Glutamatergic neuron (in vitro differentiated cells): ENCODE results near the gene LMO2. TPM values are rescaled to one million over a fixed set of nuclear protein-coding genes. Genes with fewer than 3 reads are reported as not detected.

ENCODE experiments used
- DNase-seq: peaks from one replicate; pipeline ENCODE4 v3.0.0; 2022
- H3K27ac Mint-ChIP-seq: one replicate; pipeline ENCODE4 v1.8.0; 2020; ENCODE audit warnings: mild to moderate bottlenecking, mixed read lengths, inconsistent platforms; ENCODE audit not compliant: unreplicated experiment
- H3K27me3 Mint-ChIP-seq: one replicate; pipeline ENCODE4 v1.8.0; 2020; ENCODE audit warnings: mild to moderate bottlenecking, moderate library complexity, mixed read lengths, inconsistent platforms; ENCODE audit not compliant: unreplicated experiment
- H3K36me3 Mint-ChIP-seq: one replicate; pipeline ENCODE4 v1.8.0; 2020; ENCODE audit warnings: mild to moderate bottlenecking, mixed read lengths, inconsistent platforms; ENCODE audit not compliant: unreplicated experiment
- H3K4me1 Mint-ChIP-seq: one replicate; pipeline ENCODE4 v1.8.0; 2020; ENCODE audit warnings: mild to moderate bottlenecking, low read depth, mixed read lengths, inconsistent platforms; ENCODE audit not compliant: unreplicated experiment
- H3K4me3 Mint-ChIP-seq: one replicate; pipeline ENCODE4 v1.8.0; 2020; ENCODE audit warnings: mild to moderate bottlenecking, mixed read lengths, inconsistent platforms; ENCODE audit not compliant: unreplicated experiment
- H3K9me3 Mint-ChIP-seq: one replicate; pipeline ENCODE4 v1.8.0; 2020; ENCODE audit warnings: mild to moderate bottlenecking, moderate library complexity, mixed read lengths, inconsistent platforms; ENCODE audit not compliant: unreplicated experiment
- total RNA-seq: library from RNA; stranded (reverse); fragmentation: NEBNext Ultra II Directional; extraction: Animal tissue kit (Norgen Biotek cat#: 25700); gene quantifications from one replicate; pipeline ENCODE4 v1.2.1, GENCODE V29; 2021; ENCODE audit not compliant: unreplicated experiment
- TF ChIP-seq, protein P1 (sequence below): fragments of 200-600 bp; sonication (generic); IDR thresholded peaks from one replicate; pipeline ENCODE4 v1.5.0; 2021; ENCODE audit not compliant: partially characterized antibody, unreplicated experiment

LMO2 gene
- total RNA-seq, 1 donor from 2014 or later: 2.7 TPM

DNA sequence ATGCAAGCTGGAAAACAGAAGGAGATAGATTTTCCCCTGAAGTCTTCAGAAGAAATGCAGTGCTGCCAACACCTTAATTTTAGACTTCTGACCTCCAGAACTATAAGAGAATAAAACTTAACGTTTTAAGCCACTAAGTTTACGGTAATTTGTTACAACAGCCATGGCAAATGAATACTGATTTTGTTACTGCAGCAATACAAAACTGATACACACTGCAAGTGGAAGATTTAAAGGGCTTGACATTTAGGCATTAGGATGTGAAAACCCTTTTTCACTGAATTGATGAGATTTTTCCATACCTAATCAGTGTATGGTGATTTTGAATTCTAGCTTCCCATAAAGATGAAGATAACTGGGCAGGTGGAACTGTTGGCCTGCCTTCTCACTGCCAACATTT lies 22.1 kb upstream of the LMO2 start:
- TF ChIP-seq, protein P1, sequence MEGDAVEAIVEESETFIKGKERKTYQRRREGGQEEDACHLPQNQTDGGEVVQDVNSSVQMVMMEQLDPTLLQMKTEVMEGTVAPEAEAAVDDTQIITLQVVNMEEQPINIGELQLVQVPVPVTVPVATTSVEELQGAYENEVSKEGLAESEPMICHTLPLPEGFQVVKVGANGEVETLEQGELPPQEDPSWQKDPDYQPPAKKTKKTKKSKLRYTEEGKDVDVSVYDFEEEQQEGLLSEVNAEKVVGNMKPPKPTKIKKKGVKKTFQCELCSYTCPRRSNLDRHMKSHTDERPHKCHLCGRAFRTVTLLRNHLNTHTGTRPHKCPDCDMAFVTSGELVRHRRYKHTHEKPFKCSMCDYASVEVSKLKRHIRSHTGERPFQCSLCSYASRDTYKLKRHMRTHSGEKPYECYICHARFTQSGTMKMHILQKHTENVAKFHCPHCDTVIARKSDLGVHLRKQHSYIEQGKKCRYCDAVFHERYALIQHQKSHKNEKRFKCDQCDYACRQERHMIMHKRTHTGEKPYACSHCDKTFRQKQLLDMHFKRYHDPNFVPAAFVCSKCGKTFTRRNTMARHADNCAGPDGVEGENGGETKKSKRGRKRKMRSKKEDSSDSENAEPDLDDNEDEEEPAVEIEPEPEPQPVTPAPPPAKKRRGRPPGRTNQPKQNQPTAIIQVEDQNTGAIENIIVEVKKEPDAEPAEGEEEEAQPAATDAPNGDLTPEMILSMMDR: no peak

DNA sequence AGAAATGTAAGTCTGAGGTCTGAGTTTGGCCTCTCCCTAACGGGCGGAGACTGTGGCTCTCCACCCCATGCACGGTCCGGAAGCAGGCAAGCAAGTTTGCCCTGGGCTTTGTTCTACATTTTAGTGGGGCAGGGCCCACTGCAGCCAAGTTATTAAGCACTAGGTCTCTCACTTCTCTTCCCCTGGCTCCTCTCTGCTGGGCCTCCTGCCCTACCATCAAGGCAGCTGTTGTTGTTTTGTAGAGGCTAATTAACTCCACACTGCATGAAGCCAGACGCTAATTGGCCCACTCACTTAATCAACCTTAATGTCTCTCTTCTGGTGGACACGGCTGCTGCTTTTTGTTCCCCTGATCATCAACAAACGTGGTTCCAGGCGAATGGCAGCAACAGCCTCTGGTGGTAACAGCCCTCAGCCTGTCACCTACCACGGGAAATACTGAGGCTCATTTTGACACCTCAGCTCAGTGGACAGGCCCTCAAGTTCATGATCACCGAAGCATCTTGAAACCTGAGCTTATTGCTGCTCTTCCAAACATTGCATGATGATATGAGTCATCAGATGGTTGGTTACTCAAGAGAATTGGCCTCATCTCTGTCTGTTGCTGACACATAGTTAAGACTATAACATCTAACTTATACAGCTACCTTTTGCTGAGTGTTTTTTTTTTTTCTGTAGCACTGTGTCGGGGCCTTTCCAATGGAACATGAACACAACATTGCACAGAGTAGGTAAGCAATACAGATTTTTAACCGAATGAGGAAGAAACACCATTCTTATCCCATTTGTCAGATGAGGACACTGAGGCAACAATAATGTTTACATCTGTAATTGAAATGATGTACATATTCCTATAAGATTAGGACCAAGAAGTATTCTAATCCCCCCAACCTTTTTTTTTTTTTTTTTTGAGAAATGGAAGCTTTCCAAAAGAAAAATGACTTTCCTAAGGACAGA lies 20.8 kb upstream of the LMO2 start:
- no peak for DNase-seq
- Mint-ChIP-seq H3K4me3 (peak overlapping the region; percentile 11), H3K27me3 (peaks cover 2% of the 10 kb centered on the region), H3K4me1 (peaks cover 8% of the 10 kb centered on the region), H3K27ac (peak overlapping the region; percentile 52), H3K9me3 (peaks cover 7% of the 10 kb centered on the region), H3K36me3 (peaks cover 10% of the 10 kb centered on the region)
- TF ChIP-seq, protein P1: no peak

More for the DNA sequence above, 22.1 kb upstream of the LMO2 start:
- Mint-ChIP-seq H3K36me3 (peaks cover 10% of the 10 kb centered on the region), H3K4me3 (no peak overlapping the region), H3K27me3 (peaks cover 2% of the 10 kb centered on the region), H3K4me1 (peaks cover 8% of the 10 kb centered on the region), H3K9me3 (peaks cover 5% of the 10 kb centered on the region), H3K27ac (no peak overlapping the region)
- DNase-seq: no peak

DNA sequence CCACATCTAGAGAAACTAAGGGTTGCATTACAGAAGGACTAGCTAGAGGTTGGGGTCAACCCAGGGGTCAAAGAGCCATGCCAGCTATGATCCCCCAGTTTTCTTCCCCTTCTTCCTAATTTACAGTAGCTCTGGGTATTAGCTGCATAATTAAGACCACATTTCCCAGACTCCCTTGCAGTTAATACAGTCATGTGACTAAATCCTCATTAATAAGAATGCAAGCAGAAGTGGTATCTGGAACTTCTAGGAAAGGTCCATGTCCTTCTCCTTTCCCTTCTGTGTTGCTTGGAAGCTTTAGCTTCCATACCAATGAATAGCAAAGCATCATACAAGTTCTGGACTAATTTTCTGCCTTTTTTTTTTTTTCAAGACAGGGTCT lies 19.1 kb upstream of the LMO2 start:
- Mint-ChIP-seq H3K4me1 (peaks cover 8% of the 10 kb centered on the region), H3K4me3 (no peak overlapping the region), H3K9me3 (peaks cover 7% of the 10 kb centered on the region), H3K36me3 (peaks cover 6% of the 10 kb centered on the region), H3K27ac (no peak overlapping the region), H3K27me3 (no peaks in the 10 kb centered on the region)
- DNase-seq: no peak
- TF ChIP-seq, protein P1: no peak

DNA sequence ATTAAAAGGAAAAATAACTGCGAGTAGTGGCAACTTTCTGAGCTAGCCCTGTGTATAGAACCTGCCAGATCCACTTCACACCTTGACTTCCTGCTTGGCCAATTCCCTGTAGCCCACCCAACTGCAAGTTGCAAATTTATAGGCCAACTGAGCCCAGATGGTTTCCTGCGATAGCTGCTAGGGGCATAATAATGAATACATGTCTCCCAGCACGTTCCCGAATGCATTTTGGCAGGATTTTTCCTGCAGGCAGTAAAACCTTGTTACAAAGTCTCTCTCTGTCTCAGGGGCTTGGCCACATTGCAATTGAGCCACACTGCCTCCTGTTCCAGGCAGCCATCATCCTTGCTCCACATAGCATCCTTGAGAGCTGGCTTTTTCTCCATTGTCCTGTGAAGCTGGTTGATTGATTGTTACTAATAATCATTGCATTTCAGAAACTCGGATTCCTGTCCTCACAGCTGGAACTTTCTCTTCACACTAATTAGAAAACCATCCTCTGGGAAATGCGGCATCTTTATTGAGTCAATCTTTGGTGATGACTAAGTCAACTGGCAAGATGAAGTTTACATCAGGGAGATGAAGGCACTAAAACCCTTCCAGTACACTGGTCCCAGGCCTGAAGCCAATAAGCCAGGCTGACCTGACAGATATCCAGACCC lies 18.6 kb upstream of the LMO2 start:
- Mint-ChIP-seq H3K27ac (no peak overlapping the region), H3K36me3 (peaks cover 6% of the 10 kb centered on the region), H3K27me3 (no peaks in the 10 kb centered on the region), H3K4me1 (peaks cover 8% of the 10 kb centered on the region), H3K9me3 (peaks cover 7% of the 10 kb centered on the region), H3K4me3 (no peak overlapping the region)
- no peak for DNase-seq
- TF ChIP-seq, protein P1: no peak
